Stimulated activated naive CD8-positive, alpha-beta T cell treated with anti-CD3 and anti-CD28 coated beads, Interleukin-15, Interleukin-2, amounts not matched to agents 100 U/mL and 50 U/mL, for 24 hours (primary cell): ENCODE measurements around the gene SNX3.
A peak's percentile ranks its signal among the peaks of the same experiment; 100 is the strongest.

ENCODE experiments used
- ATAC-seq: fragments of 150-1000 bp; cut with Tn5 transposase; one replicate; pipeline ENCODE4 v1.10.0; 2021
- DNase-seq: peaks from one replicate; pipeline ENCODE4 v3.0.0; 2021

SNX3 gene

DNA sequence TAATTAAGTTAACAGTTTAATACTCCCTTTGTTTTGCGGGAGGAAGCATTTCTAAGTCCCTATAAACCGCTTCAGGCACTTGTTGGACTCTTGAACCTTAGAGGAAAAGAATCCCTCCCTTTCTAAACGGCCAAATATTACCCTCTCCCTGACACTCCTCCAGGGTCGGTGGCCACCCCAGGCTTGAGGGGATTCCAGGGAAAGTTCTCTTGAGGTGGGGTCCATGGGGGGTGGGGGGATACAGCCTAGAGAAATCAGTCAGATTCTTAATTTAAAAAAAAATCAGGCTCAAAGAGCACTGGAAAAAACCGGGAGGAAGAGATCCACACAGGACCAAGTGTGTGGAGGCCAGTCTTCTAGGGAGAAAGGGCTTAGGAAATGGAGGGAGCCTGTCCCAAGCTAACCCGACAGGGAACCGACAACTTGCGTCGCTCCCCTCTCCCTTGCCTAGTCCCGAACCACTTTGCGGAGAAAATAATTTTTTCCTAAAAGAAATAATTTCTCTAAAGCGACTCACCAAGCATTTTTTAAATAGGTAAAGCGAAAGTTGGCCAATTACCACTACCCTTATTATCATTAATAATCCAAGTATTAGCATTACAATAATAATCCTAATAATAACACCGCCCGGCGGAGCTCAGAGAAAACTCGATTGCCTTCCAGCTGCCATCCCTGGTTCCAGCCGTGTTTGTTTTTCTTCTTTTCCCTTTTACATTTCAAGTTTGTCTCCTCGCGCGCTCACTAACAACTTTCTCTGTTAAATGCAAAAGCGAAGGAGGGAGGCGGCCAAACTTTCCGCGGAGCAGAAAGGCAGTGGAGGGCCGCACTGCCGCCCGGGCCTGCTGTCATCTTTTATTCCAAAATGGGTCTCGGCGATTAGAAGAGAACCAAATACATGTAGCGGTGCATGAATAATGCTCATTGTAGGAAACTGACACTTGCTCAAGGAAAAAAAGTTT, 90.2 kb downstream of the SNX3 start:
- no peak for ATAC-seq

DNA sequence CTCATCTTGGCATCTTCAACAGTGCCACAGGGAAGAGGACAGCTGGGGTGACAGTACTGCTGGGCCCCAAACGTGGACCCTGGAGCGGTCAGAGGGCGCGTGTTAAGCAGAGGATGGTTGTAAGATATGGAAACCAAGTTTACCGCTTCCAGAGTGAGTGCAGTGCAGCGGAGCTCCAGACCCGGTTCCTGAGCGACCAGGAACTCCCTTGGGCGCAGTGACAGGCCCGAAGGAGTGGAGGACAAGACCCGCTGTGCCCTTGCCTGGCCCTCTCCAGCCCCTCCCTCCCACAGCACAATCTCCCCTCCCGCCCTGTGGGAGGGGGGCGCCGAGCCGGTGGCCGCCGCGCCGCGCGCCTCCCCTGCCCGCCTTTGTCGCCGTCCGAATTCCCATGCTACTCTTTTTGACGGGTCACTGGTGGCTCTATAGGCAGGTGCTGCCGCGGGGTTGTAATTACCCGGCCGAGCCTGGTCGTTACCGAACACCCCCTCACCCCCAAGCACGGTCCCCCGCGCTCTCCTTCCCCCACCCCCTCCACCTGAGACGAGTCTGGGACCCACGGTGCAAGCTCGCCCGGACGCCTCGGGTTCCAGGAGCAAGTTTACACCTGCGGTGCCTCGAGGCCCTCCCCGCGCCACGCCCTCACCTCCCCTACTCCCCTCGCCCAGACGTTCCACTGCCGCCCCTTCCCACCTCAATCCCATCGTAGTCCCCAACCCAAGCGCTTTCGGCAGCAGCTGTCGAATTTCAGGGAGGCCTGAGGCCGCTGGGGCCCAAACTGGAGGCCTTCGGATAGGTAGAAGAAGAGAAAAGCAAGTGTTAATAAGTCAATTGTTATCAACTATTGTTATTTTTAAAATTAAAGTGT, 91.1 kb downstream of the SNX3 start:
- DNase-seq: no peak
- ATAC-seq: no peak

More for the DNA sequence above, 90.2 kb downstream of the SNX3 start:
- no peak for DNase-seq

DNA sequence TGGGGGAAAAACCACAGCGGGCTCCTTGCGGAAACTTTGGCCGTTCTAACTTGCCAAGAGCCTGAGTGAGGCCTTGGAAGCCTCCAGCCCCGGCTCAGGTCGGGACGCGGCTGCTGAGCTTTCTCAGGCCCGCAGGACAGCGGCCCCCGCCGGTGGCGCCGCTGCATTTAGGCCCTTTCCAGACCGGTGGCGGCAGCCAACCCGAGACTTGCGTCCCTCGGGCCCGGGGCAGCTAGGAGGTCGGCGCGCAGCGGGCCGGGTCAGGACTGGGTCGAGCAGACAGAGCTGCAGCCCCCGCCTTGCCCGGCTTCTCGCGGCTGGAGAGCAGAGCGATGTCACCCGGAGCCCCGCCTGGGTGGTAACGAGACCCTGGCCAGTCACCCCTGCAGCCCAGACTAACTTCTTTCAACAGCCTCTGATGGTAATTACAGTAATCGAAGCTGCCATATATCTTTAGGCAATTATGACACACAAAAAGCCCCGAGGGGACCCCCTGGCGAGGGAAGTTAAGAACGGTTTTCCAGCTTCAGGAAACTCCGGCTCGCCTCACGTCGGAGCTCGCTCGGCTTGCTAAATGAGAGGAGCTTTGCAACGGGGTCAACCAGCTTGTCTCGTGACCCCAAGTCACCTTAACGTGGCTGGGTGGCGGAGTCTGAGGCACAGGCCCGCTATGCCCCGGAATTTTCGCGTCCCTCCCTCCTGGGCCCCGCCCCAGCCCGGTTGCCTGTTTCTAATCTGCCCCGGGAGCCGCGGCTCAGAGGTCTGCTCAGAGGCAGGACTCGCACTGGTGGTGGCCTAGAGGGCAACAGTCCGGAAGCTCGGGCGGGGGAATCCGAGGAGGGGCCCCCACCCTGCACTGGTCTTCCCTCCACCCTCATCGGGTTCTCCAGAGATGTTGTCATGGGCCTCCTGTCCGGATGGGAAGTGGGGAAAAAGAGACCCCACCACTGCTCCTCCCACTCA, 92.1 kb downstream of the SNX3 start:
- peak; percentile 35 for ATAC-seq
- DNase-seq: peak; percentile 45

GRCh38 chr6:108168090-108168463, 92.8 kb downstream of the SNX3 start:
- DNase-seq: no peak
- ATAC-seq: no peak

GRCh38 chr6:108167449-108168089, 93.3 kb downstream of the SNX3 start:
- no peak for ATAC-seq
- DNase-seq: no peak

- ATAC-seq (no peak), DNase-seq (no peak)
Observed at GRCh38 chr6:108166664-108167448, 94.0 kb downstream of the SNX3 start.

DNA sequence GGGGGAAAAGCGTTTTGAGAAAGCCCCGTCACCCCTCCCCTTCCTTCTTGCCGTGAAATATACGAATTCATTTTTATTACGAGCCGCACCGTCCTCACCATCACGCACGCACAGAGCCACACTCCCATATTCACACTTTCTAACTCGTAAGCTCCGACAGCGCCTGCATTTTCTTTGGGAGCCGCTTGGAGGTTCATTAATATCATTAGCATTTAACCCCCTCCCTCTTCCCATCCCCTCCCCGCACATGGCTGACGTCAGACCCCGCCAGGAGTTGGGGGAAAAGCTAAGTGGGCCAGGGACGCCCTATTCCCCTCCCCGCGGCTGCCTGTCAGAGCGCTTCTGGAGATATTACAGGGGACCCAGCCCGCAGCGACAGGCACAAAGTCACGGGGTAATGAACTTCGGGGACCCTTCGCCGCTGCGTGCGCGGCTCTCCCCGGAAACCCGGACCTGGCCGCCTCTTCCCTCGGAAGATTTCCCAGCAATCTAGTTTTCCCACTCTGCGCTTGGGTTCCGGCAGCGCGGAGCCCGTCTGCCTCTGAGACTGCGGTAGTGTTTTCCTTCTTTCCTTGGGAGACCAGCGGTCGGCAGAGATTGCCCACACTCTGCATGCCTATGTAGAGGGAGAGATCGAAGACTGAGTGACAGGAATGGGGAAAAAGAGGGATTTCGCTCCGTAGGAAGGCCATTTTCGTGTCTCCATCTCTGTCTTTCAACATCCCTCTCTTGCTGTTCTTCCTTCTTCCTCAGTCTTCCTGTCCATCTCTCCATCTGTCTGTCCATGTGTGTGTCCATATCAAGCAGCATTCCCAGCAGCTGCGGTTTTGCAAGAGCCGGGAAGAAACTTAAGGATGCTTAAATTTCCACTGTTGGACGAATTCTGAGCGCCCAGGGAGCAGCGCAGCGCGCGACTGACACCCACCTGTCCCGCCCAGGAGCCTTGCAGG, 94.9 kb downstream of the SNX3 start, which contains the start of gene NR2E1:
Gene NR2E1 (plus strand): TSS at position 309 of the 950 bp plus-strand sequence. CDS start 744 bp downstream, outside the sequence.
- ATAC-seq (no peak), DNase-seq (no peak)

DNA sequence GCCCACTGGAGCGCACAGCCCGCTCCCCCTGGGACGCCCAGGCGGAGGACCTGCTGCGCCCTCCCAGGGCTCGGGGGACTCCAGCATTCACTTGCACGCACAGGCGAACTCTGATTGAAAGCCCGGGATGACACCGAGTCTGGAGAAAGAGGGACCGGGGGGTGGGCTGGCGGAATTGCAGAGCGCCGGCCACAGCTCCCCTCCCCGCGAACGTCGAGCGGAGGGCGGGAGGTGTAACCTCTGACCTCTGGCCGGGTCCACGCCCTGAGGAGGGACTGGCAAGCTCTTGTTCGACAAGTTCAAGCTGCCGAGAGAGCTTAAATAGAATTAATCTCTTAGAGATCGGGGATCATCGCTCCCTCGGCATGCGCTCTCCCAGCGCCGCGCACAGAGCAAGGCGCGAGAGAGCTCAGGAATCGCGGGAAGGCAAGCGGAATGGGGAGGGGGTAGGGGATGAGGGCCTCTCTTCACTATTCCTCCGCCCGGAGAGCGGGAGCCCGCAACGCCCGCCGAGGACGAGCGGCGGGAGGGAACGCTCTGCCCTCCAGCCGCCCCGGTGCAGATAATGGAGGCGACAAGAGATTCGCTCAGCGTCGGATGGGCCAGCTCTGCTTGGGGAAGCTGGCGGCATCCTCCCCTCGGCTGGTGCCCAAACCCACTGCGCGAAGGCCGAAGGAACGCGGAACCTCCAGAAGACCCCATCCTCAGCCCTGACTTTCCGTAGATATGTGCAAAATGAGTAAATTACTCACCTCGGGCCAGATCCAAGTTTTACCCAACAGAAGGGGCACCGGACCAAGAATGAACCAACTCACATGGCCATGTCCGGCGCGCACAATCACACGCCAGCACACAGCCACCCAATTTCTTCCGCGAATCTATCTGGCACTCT, 95.8 kb downstream of the SNX3 start:
- DNase-seq: no peak

GRCh38 chr6:108164543-108164814, 96.4 kb downstream of the SNX3 start:
- no peak for ATAC-seq
- DNase-seq: no peak

More for the DNA sequence above, 95.8 kb downstream of the SNX3 start:
- ATAC-seq: no peak

DNA sequence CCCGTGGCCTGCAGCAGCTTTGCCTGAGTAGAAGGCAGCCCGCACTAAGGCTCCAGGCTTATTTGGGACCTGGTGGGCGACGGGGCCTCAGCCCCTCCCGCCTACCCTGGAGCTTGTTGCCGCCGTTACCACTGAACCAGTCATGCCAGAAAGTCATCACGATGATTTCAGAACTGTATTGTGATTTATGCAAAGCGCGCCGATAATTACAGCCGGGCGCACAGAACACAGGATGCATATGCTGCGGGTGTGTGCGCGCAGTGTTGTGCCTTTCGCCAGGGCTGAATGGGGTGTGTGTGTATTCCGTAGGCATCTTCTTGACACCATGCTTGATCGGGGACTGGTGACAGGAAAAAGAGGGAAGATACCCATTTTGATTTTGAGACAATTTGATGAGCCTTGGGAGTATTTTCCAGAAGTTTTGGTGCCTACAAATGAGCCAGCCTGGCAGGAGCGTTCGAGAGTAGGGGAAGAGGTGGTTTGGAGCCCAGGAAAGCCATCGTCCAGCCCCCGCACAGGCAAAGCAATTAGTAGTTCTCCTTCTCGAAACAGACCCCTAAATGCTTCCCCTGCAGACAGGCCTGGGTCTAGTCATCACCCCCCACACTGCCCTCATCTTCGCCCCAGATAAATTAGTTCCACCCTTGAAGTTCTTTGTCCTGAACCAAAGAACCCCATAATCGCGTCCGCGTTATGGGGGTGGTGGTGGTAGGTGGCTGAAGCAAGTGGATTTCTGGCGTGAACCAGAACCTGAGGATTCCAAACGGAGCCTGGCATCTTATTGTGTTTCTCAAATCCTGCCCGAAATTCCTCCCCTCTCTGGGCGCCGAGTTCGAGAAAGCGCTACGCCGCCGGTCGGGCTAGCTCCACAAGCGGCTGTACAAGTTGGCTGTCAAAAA, 96.9 kb downstream of the SNX3 start:
- DNase-seq (no peak), ATAC-seq (peak; percentile 7)

- DNase-seq: no peak
- ATAC-seq: peak; percentile 50
Observed at GRCh38 chr6:108163267-108163643, 97.6 kb downstream of the SNX3 start.

DNA sequence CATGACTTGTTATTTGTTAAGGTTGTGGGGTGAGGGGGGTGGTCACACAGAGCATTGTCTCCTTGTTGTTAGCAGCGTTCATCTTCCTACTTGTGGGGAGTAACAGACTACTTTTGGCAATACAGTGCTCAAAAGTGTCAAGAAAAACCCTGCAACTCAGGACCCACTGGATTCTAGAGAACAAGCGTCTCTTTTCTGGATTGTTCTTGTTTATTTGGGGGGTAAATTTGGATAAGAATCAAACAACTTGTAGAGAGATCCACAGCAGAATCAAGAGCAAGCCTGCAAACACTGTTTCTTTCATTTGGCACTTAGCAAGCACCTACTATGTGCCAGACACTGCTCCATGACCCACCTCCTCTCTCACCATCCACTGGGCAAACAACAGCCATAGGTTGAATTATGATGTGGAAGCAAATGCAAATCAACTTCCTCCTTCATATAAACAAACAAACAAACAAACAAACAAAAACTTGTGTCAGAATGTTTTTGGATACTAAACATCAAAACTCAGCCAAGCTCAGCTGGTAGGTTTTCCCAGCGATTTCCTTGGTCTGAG, 99.0 kb downstream of the SNX3 start:
- DNase-seq: no peak
- ATAC-seq: no peak
